HuH-7 (cell line): ENCODE data around the gene MDP1.

Experiments
- DNase-seq: peaks from one replicate; pipeline ENCODE4 v3.0.0; 2011; ENCODE audit warnings: low spot score

The MDP1 gene

GRCh38 chr14:24179961-24180796 is 35.7 kb downstream of the MDP1 start:
- DNase-seq, result no peak

GRCh38 chr14:24179294-24179960 is 36.4 kb downstream of the MDP1 start:
- no peak for DNase-seq

- DNase-seq, result no peak
Measured at GRCh38 chr14:24178399-24179178, 37.3 kb downstream of the MDP1 start.

GRCh38 chr14:24177891-24178290 is 38.0 kb downstream of the MDP1 start:
- DNase-seq, result no peak

- no peak for DNase-seq
Measured at GRCh38 chr14:24177041-24177825, 38.6 kb downstream of the MDP1 start.

GRCh38 chr14:24176599-24176998 is 39.3 kb downstream of the MDP1 start:
- no peak for DNase-seq

GRCh38 chr14:24172871-24173281 is 43.0 kb downstream of the MDP1 start:
- DNase-seq, result no peak

- DNase-seq, result no peak
Measured at GRCh38 chr14:24172261-24172860, 43.5 kb downstream of the MDP1 start.

- DNase-seq, result no peak
Measured at GRCh38 chr14:24171422-24172260, 44.2 kb downstream of the MDP1 start, which contains the start of gene REC8. Gene REC8 (plus strand): TSS chr14:24172080. CDS start chr14:24172553, 473 bp downstream.

- DNase-seq, result no peak
Measured at GRCh38 chr14:24167469-24168114, 48.3 kb downstream of the MDP1 start.

- DNase-seq, result no peak
Measured at GRCh38 chr14:24165785-24166184, 50.1 kb downstream of the MDP1 start.

- DNase-seq, result no peak
Measured at GRCh38 chr14:24164518-24164991, 51.3 kb downstream of the MDP1 start.
